HFFc6 (cell line): ENCODE data around the gene R3HCC1L. TPM values are rescaled to one million over a fixed set of nuclear protein-coding genes. Genes with fewer than 3 reads are reported as not detected.

Experiments
- DNase-seq: peaks from one replicate; pipeline ENCODE4 v3.0.0-alpha.2; 2018
- H3K27ac Mint-ChIP-seq: 2 replicates; pipeline ENCODE4 v1.8.0; 2020; ENCODE audit warnings: mild to moderate bottlenecking, mixed read lengths
- H3K27me3 Mint-ChIP-seq: 2 replicates; pipeline ENCODE4 v1.8.0; 2021; ENCODE audit warnings: mild to moderate bottlenecking, moderate library complexity, mixed read lengths; ENCODE audit not compliant: insufficient read depth
- H3K36me3 Mint-ChIP-seq: 2 replicates; pipeline ENCODE4 v1.8.0; 2021; ENCODE audit warnings: low read depth, mixed read lengths
- H3K4me1 Mint-ChIP-seq: 2 replicates; pipeline ENCODE4 v1.8.0; 2020; ENCODE audit warnings: low read depth, mixed read lengths
- H3K4me3 Mint-ChIP-seq: 2 replicates; pipeline ENCODE4 v1.8.0; 2020; ENCODE audit warnings: mild to moderate bottlenecking, moderate library complexity, mixed read lengths
- H3K9me3 Mint-ChIP-seq: 2 replicates; pipeline ENCODE4 v1.8.0; 2020; ENCODE audit warnings: mild to moderate bottlenecking, mixed read lengths
- total RNA-seq, 6 experiments: library from RNA; stranded (reverse); fragmentation: NEBNext Ultra II Directional; extraction: Animal tissue kit (Norgen Biotek cat#: 25700); gene quantifications; 2 replicates in 1 of 6; 3 replicates in 5 of 6; pipeline ENCODE4 v1.2.3, GENCODE V29; 2021
- TF ChIP-seq, protein P1 (sequence below): fragments of 200-600 bp; sonication (generic); IDR thresholded peaks from 2 replicates; pipeline ENCODE4 v1.5.0; 2021; ENCODE audit warnings: antibody characterized with exemption, mild to moderate bottlenecking

R3HCC1L gene
- total RNA-seq, 6 experiments from 2014 or later: 7.4 to 8.1 (median 7.6) TPM

DNA sequence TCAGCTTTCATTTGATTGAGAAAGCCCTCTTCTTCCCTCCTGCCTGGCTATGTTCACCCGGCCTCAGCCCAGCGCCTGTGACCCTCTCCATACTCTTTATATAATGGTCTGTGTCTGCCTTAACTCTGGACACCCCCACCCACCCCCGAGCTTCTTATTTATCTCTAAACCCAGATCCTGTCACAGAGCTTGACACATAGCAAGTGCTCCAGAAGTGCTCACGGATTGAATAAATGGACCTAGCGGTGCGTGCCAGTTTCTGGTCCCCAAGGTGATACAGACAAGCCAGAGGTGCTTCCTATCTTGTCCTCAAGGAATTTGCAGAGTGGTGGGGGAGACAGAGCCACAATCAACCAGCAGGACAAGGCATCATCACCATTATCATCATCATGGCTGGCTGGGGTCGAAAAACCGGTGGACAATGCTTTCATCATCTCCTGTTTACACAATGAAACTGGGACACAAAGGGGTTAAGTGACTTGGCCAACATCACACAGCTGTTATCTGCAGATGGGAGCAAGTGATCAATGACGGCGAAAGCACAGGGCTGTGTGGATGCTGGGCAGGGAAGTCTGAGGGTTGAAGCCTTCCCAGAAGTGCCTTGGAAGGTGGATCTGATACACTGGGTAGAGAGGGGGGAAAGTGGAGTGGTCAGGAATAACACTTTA lies 135.8 kb downstream of the R3HCC1L start:
- Mint-ChIP-seq H3K27me3 (peaks cover 12% of the 10 kb centered on the region), H3K4me3 (peak overlapping the region; percentile 83; the same call in 1 of the 2 replicates), H3K36me3 (no peaks in the 10 kb centered on the region), H3K4me1 (peaks cover 50% of the 10 kb centered on the region), H3K9me3 (no peaks in the 10 kb centered on the region), H3K27ac (peak overlapping the region; percentile 83)
- TF ChIP-seq, protein P1, sequence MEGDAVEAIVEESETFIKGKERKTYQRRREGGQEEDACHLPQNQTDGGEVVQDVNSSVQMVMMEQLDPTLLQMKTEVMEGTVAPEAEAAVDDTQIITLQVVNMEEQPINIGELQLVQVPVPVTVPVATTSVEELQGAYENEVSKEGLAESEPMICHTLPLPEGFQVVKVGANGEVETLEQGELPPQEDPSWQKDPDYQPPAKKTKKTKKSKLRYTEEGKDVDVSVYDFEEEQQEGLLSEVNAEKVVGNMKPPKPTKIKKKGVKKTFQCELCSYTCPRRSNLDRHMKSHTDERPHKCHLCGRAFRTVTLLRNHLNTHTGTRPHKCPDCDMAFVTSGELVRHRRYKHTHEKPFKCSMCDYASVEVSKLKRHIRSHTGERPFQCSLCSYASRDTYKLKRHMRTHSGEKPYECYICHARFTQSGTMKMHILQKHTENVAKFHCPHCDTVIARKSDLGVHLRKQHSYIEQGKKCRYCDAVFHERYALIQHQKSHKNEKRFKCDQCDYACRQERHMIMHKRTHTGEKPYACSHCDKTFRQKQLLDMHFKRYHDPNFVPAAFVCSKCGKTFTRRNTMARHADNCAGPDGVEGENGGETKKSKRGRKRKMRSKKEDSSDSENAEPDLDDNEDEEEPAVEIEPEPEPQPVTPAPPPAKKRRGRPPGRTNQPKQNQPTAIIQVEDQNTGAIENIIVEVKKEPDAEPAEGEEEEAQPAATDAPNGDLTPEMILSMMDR: no peak
- no peak for DNase-seq

GRCh38 chr10:98270786-98271185 lies 136.3 kb downstream of the R3HCC1L start:
- no peaks in the 10 kb centered on the region for H3K36me3 Mint-ChIP-seq
- no peaks in the 10 kb centered on the region for H3K9me3 Mint-ChIP-seq
- H3K4me1 Mint-ChIP-seq: peaks cover 48% of the 10 kb centered on the region
- H3K4me3 Mint-ChIP-seq: no peak overlapping the region
- no peak for DNase-seq
- peaks cover 13% of the 10 kb centered on the region for H3K27me3 Mint-ChIP-seq
- TF ChIP-seq, protein P1: no peak
- no peak overlapping the region for H3K27ac Mint-ChIP-seq

- TF ChIP-seq, protein P1: no peak
- H3K27ac Mint-ChIP-seq: no peak overlapping the region
- no peak for DNase-seq
- peaks cover 21% of the 10 kb centered on the region for H3K27me3 Mint-ChIP-seq
- no peaks in the 10 kb centered on the region for H3K9me3 Mint-ChIP-seq
- H3K36me3 Mint-ChIP-seq: no peaks in the 10 kb centered on the region
- peaks cover 33% of the 10 kb centered on the region for H3K4me1 Mint-ChIP-seq
- no peak overlapping the region for H3K4me3 Mint-ChIP-seq
Observed at GRCh38 chr10:98272245-98272644, 137.8 kb downstream of the R3HCC1L start.

DNA sequence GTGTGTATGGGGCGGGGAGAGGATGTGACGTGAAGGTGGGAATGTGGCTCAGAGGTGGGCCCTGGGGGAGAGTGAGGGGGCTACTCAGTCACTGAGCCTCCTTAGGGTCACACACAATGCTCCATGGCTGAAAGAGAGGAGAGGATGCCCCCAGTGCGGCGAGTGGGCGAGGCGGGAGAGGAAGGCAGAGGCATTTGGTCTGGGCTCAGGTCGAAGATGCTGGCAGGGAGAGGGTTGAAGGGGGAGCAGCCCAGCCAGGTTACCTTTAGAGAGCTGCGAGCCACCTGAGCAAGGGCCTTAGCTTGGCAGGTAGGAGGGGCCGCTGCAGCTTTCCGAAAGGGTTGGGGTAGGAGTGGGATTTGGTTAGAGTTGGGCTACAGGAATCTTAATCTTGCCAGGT lies 138.2 kb downstream of the R3HCC1L start:
- peaks cover 29% of the 10 kb centered on the region for H3K4me1 Mint-ChIP-seq
- H3K9me3 Mint-ChIP-seq: no peaks in the 10 kb centered on the region
- H3K27me3 Mint-ChIP-seq: peaks cover 21% of the 10 kb centered on the region
- DNase-seq: no peak
- no peak overlapping the region for H3K27ac Mint-ChIP-seq
- no peaks in the 10 kb centered on the region for H3K36me3 Mint-ChIP-seq
- TF ChIP-seq, protein P1: no peak
- no peak overlapping the region for H3K4me3 Mint-ChIP-seq

GRCh38 chr10:98273057-98273850 lies 138.8 kb downstream of the R3HCC1L start:
- Mint-ChIP-seq H3K36me3 (no peaks in the 10 kb centered on the region), H3K9me3 (no peaks in the 10 kb centered on the region), H3K27ac (no peak overlapping the region), H3K4me3 (no peak overlapping the region), H3K27me3 (peaks cover 21% of the 10 kb centered on the region), H3K4me1 (peaks cover 26% of the 10 kb centered on the region)
- TF ChIP-seq, protein P1: no peak
- DNase-seq: no peak
